Measurements from ENCODE around the gene FBN1.

Gene FBN1

GRCh38 chr15:48645558-48646330, at the start of gene FBN1:
Gene FBN1, minus strand, starts transcription at chr15:48645709. Its CDS starts 940 bp downstream, at chr15:48644769.
- peak within 1 kb of the TSS; percentile 81 for H3K4me3 ChIP-seq (ENCODE audit: low read length)

DNA sequence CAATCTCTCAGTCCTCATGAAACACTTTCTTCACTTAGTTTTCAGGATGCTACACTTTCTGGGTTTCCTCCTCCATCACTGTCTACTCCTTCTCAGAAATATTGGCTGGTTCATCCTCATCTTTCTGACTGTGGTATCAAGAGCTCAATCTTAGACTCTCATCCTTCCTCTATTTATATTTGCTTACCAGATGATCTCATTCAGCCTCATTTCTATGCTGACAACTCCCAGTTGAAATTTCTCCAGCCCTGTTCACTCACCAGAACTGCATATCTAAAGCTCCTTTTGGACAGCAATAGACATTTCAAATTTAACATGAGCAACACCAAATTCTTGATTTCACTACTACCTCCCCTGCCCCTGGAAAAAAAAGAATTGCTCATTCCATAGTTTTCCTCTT, 48.0 kb upstream of the FBN1 start:
- H3K4me3 ChIP-seq (ENCODE audit: low read length), result no peak overlapping the region
- TF ChIP-seq ZNF274 (IDR thresholded peaks at IDR 0.05; ENCODE audit: low read depth, low read length), result no peak

More at GRCh38 chr15:48645558-48646330, at the start of gene FBN1:
- TF ChIP-seq ZNF274 (IDR thresholded peaks at IDR 0.05; ENCODE audit: low read depth, low read length), result no peak

DNA sequence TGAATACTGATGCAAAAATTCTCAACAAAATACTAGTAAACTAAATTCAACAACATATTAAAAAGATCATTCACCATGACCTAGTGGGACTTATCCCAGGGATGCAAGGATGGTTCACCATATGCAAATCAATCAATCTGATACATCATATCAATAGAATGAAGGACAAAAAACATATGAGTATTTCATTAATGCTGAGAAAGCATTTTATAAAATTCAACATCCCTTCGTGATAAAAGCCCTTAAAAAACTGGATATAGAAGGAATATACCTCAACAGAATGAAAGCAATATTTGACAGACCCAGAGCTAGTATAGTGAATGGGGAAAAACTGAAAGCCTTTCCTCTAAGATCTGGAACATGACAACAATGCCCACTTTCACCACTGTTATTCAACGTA, 43.0 kb upstream of the FBN1 start:
- TF ChIP-seq ZNF274 (IDR thresholded peaks at IDR 0.05; ENCODE audit: low read depth, low read length), result no peak
- no peak overlapping the region for H3K4me3 ChIP-seq (ENCODE audit: low read length)

- H3K4me3 ChIP-seq (ENCODE audit: low read length), result no peak overlapping the region
- no peak for TF ChIP-seq ZNF274 (IDR thresholded peaks at IDR 0.05; ENCODE audit: low read depth, low read length)
Observed at GRCh38 chr15:48683991-48684765, 38.7 kb upstream of the FBN1 start.

- no peak for TF ChIP-seq ZNF274 (IDR thresholded peaks at IDR 0.05; ENCODE audit: low read depth, low read length)
- H3K4me3 ChIP-seq (ENCODE audit: low read length), result no peak overlapping the region
Observed at GRCh38 chr15:48682942-48683651, 37.6 kb upstream of the FBN1 start.

DNA sequence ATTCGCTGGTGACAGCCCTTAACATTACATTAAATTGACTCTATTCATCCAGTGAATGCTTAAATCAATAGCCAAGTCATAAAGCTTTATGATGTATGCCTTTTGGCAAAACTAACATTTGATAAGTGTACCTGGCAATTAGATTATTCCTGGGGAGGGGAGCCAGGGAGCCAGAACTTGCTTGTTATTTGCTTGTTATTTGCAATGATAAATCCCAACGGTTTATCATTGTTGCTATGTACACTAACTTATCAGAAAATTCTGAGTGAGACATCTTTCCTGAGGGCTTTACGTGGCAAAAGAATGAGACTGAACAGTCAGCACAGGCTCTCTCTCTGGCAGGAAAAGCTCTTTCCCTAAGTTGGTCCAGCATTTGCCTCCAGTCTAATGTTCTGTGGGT, 35.8 kb upstream of the FBN1 start:
- no peak overlapping the region for H3K4me3 ChIP-seq (ENCODE audit: low read length)
- TF ChIP-seq ZNF274 (IDR thresholded peaks at IDR 0.05; ENCODE audit: low read depth, low read length), result no peak

GRCh38 chr15:48680841-48681240, 35.3 kb upstream of the FBN1 start:
- no peak overlapping the region for H3K4me3 ChIP-seq (ENCODE audit: low read length)
- no peak for TF ChIP-seq ZNF274 (IDR thresholded peaks at IDR 0.05; ENCODE audit: low read depth, low read length)

DNA sequence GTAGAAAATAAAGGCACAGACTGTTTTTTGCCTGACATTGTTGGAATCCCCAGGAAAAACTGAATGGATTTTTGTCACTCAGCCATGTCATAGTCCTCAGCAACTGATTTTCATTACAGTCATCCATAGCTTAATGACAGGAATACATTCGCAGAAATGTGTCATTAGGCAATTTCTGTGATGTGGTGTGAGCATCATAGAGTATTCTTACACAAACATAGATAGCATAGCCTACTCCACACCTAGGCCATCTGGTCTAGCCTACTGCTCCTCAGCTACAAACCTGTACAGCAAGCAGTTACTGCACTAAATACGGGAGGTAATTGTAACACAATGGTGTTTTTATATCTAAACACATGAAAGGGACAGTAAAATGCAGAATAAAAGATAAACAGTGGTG, 34.4 kb upstream of the FBN1 start:
- no peak overlapping the region for H3K4me3 ChIP-seq (ENCODE audit: low read length)
- TF ChIP-seq ZNF274 (IDR thresholded peaks at IDR 0.05; ENCODE audit: low read depth, low read length), result no peak

GRCh38 chr15:48678851-48679250, 33.3 kb upstream of the FBN1 start:
- TF ChIP-seq ZNF274 (IDR thresholded peaks at IDR 0.05; ENCODE audit: low read depth, low read length), result no peak
- H3K4me3 ChIP-seq (ENCODE audit: low read length), result no peak overlapping the region

GRCh38 chr15:48677821-48678220, 32.3 kb upstream of the FBN1 start:
- no peak overlapping the region for H3K4me3 ChIP-seq (ENCODE audit: low read length)
- no peak for TF ChIP-seq ZNF274 (IDR thresholded peaks at IDR 0.05; ENCODE audit: low read depth, low read length)

DNA sequence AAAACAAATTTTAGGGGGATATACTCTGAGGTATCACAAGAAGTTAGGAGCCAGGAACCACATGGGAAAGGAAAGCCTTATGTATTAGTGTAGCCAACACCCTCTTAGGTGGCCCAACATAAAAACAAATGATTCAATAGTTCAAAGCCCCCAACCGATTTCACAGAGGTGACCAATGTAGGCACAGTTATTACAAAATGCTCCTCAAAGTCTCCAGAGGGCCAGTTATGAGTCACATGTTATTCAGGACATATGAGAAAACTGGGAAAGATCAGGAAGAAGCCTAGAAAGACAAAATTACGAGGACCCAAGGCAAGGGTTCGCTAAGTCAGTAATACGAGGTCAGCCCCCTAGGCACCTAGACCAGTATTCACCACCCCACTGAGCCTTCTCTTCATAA, 29.9 kb upstream of the FBN1 start:
- no peak overlapping the region for H3K4me3 ChIP-seq (ENCODE audit: low read length)
- TF ChIP-seq ZNF274 (IDR thresholded peaks at IDR 0.05; ENCODE audit: low read depth, low read length), result no peak

DNA sequence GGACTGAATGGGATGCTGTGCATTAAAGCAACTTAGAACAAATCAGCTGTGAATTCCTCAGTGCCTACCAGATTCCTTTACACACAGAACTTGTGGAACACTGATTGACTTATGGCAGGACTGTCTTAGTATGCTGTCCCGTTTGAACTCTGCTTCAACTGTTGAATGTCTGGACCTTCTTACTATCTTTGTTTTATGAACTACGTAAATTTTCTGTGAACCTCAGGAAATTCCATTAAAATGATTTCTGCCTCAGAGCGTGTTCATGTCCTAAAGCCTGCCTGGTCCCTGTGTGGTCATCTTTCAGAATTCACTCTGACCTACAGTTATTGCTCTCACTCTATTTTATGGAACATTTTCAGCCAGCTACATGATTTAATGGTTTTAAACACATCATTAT, 29.4 kb upstream of the FBN1 start:
- TF ChIP-seq ZNF274 (IDR thresholded peaks at IDR 0.05; ENCODE audit: low read depth, low read length), result no peak
- no peak overlapping the region for H3K4me3 ChIP-seq (ENCODE audit: low read length)

DNA sequence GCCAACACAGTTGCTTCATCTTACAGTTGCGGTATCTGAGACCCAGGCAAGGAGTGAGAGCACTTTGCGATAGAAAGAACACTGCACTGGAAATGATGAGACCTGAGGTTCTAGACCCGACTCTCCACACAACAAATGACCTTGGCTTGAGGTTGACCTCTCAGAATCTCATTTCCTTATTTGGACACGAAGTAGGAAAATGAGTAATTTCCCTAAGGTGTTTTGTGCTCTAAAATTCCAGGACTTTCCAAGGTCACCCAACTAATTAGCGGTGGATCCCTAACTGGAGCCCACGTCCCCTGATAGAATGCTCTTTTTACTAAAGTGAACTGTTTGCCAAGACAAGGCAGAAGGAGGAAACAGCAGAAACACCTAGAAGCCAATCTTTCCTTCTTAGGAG, 26.7 kb upstream of the FBN1 start:
- TF ChIP-seq ZNF274 (IDR thresholded peaks at IDR 0.05; ENCODE audit: low read depth, low read length), result no peak
- H3K4me3 ChIP-seq (ENCODE audit: low read length), result no peak overlapping the region
